HG02852 (cell line): ENCODE measurements around the gene SBF2.
A peak's percentile ranks its signal among the peaks of the same experiment; 100 is the strongest.

Experiments used
- ATAC-seq: cut with Tn5 transposase; IDR thresholded peaks from one replicate; pipeline ENCODE4 v1.9.1; 2021; ENCODE audit warnings: mild to moderate bottlenecking, moderate library complexity; ENCODE audit not compliant: unreplicated experiment

The SBF2 gene

GRCh38 chr11:10293423-10294289 is at the start of gene SBF2:
SBF2 (minus strand) TSS chr11:10294219; CDS start chr11:10294069, 150 bp downstream.
- ATAC-seq = peak; percentile 38

DNA sequence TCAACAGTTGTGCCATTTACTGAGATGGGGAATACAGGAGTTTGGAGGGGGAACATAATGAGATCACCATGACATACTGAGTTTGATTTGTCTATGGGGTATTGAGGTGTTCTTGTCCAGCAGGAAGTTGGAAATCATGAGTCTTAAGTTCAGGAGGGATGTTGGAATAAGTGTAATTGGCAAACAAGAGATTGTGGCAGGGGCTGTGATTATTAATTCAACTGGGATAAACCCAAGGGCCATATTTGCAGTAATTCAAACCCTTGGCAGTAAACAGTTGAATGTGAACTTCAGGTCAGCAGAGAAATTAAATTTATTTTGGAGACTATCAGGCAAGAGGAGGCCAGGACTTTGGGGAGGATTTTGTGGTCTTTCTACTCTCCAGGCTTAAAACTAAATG is 44.3 kb upstream of the SBF2 start:
- ATAC-seq = no peak

DNA sequence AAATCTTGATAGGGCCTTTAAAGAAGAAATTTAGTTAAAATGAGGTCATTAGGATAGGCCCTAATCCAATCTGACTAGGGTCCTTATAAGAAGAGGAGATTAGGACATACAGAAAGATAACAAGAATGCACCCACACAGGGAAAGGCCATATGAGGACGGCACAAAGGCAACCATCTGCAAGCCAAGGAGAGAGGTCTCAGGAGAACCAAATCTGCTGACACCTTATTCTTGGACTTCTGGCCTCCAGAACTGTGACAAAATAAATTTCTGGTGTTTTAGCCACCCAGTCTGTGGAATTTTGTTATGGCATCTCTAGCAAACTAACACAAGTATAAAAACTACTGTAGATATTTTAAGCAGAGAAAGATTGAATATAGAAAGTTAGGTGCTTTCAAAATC is 39.5 kb upstream of the SBF2 start:
- no peak for ATAC-seq

GRCh38 chr11:10331548-10332289 is 37.7 kb upstream of the SBF2 start:
- no peak for ATAC-seq

DNA sequence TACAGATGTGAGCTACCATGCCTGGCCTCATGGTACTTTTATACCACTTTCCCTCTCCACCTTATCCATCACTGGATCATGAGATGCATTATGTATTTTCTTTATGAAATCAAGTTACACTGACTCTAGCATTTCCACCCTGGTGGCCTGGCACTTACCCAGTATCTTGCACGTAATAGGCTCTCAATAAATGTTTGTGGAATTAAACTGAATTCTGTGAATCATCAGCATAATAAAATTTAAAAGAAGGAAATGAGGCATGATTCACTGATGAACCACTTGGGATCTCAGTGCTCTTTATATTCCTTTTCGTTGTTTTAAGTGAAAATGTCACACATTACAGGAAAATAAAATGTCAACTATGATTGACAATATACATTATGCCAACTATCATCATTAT is 35.9 kb upstream of the SBF2 start:
- ATAC-seq = no peak

DNA sequence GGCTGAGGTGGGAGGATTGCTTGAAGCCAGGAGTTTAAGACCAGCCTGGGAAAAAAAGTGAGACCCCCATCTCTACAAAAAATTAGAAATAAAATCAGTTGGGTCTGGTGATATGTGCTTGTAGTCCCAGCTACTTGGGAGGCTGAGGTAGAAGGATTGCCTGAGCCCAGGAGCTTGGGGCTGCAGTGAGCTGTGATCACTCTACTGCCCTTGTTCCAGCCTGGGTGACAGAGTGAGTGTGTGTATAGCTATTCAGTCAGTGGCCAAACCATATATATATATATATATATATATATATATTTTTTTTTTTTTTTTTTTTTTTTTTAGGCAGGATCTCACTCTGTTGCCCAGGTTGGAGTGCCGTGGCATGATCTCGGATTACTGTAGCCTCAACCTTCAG is 35.3 kb upstream of the SBF2 start:
- no peak for ATAC-seq

GRCh38 chr11:10328314-10329098 is 34.5 kb upstream of the SBF2 start:
- ATAC-seq = no peak

DNA sequence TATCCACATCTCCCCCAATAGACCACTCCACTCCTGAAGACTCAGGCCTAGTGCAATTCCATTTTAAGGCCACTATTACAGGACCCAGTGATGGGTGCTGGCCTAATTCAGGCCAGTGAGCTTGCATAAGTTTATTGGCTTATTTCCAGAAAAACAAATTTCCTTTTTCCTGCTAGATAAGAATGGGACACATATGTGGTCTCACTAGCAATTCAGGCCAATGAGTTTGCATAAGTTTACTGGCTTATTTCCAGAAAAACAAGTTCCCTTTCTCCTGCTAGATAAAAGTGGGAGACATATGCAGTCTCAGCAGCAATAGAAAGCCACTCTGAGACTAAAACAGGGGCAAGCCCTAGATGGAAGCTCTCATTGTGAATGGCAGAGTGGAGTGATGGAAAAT is 33.2 kb upstream of the SBF2 start:
- ATAC-seq = no peak

DNA sequence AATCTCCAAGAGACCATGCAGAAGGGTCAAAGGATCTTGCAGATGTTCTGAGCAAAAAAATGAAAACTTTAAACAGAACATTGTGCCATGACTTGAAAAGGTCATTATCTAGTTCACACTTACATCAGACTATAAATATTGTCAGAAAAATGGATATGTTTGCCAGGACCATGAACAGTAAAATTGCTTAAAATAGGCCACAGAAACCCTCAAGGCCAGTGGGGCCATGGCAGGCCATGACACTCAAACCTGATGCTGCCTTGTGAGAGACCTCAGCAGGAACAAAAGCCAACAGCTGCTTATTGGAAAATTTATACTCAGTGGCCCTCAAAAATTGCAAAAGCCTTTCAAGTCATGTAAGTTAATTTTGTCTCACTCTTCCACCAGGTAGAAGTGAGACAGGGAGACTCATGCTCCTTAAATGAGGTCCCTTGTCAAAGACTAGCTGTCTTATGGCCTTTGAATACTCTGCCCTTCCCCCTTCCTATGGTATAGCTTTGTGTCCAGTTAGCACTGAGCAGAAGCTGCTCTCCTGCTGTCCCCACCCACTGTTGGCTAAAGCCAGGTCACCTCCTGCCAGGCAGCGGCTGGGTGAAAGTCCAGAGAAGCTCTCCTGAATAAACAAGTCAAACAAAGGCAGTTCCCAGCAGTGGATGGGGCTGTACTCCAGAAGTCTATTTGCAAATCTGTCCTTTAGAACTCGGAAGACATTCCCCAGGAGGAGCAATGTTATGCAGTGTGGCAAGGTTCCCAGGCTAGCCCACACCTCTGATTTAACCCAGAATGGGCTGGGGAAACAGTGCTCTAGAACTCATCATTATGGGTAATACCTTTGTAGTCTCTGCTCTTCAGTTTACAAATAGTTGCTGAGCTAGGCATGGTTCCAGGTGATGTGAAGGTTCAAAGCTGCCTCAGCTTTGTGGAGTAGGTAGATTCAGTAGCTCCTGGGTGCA is 32.3 kb upstream of the SBF2 start:
- ATAC-seq = no peak

- ATAC-seq = no peak
Observed at GRCh38 chr11:10325277-10326011, 31.4 kb upstream of the SBF2 start.

GRCh38 chr11:10324474-10324873 is 30.5 kb upstream of the SBF2 start:
- no peak for ATAC-seq

DNA sequence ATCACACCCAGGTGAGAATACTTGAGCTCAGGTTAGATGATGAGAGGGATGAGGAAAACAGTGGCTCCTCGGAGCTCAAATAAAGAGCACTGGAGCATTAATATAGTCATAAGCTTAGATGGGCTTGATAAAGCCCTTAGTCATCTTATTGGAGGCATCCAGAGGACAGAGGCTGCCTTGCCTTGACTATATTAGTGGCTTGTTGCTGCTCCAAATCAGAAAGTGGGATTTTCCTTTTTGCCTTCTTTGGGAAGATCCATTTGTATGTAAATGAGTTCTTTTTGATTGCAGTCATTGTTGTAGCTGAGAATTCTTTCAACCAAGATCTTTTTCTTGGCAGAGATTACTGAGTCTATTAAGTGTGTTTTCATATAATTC is 29.8 kb upstream of the SBF2 start:
- ATAC-seq = no peak

DNA sequence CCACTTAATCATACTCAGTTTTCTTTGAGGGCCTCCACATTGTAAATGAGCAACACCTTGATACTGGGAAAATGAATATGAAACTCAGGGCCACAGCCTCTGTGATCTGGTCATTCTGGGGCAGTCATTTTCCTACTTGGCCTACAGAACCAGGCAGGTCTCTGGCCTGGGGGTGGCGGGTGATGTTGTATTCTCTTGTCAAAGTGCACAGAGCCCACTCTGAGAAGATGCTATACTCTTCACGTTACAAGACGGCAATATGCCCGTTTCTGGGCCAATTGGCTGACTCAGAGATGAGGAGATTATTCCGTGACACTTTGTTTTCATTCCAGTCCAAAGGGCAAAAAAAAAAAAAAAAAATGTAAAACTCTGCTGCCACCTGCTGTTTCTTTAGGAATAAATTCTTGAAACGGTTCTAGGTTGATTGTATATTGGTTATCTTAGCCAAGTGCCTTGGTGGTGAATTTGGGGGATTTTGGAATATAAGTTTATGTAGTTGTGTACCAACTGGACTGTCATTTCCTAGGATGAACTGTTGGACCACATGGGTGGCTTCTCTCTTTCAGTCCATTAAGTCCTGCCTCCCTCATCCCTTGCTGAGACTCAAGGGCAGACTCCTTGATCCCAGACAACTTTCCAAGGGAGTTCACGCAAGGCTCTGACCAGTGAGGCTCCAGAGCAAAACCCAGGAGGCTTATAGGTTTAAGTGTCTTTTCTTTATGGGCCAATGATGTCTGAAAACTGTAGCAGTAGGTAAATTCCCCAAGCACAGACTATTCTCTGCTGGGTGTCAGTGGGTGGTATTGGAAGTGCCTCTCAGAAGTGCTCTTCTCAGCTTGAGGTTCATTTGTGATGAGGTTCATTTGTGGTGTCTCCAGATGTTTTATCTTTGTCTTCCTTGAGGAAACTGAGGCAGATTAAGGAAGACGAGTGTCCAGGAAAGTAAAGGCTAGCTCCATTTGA is 29.1 kb upstream of the SBF2 start:
- ATAC-seq = no peak

DNA sequence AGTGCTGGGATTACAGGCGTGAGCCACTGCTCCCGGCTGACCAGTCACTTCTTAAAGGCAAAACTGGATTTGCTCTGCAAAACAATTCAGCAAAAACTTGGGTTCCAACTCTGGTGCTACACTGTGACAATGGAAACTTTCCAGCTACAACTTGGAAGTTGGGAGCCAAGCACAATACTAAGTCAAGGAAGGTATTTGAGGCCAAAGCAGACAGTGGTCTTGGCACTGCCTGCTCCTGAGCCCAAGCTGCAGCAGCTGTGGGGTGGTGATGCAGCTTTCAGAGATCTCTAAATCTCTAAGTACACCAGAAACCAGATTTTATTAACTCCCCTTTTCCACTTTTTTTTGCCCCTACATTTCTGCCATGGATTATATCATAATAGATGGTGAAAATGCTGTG is 28.4 kb upstream of the SBF2 start:
- no peak for ATAC-seq

DNA sequence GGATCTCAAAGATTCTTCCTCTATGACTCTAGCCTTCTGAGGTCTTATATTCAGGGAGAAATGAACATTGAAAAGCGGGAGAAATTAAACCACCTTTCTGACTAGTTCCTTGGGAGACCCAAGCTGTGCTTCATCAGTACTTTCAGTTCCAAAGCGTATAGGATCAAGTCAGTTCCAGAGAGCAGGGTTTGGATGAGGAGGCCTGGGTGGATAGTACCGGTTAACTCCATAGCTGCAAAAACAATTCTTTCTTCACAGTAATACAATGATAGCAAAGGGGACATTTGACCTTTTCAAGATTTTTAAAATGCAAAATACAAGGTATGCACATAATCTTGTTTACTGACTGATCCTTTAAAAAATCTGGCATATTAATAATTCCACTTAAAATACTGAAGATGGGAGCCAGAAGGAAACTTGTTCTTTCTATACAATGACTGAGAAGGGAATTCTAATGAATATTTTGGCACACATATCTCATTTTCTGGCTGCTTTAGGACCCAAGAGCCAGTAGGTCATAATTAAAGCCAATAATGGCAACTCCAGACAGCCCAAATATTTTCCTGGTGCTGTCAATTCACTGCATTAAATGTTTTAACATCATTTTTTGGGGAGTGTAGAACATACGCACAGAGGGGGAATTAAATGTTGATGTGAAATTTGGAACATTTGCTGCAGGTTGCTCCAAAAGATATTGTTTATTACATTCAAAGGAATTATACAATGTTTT is 26.9 kb upstream of the SBF2 start:
- no peak for ATAC-seq

- ATAC-seq = no peak
Observed at GRCh38 chr11:10319702-10320558, 25.9 kb upstream of the SBF2 start.

DNA sequence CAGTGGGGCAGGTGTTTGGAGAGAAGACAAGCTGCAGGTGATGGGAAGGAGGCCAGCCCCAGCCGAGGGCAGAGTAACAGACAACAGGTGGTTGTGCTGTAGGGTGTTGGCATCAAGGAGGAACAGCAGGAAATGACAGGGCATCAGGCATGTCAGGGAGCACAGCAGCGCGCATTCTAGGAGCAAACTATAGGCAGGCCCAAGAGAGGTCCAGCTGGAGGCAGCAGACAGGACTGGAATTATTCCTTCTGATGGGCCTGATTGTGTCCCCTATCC is 24.4 kb upstream of the SBF2 start:
- ATAC-seq = no peak
